Measurements from ENCODE around the gene HOXA1. TPM values are rescaled to one million over a fixed set of nuclear protein-coding genes. Genes with fewer than 3 reads are reported as not detected.

HOXA1 gene
- total and polyA plus RNA-seq, 8 donors = 0.31 to 1.1 (median 0.55) TPM; not detected in 5

DNA sequence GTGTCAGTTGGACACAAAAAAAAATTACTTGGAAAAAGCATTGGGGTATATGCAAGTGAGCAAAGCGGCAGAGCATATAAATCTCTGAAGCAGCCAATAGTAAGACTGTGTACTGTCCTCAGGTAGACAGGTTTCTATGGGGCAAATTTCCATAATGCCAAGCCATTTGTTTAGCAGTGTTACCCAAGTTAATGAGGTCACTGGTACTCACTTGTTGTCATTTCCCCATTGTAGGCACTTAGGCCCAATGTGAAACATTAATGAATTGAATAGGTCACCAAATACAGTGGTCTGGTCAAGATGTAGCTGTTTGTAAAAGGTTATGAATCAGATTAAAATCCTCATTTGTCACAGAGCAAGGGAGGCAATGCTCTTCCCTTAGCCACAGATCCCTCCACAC, 27.5 kb downstream of the HOXA1 start:
- intact Hi-C loops (cut with DNase I; ENCODE audit: low total_unique reads) = no loop called here
- H3K36me3 ChIP-seq = no peaks in the 10 kb centered on the region
- H3K4me3 ChIP-seq = no peak overlapping the region
- peaks cover 0 to 7% (median 0%) of the 10 kb centered on the region in 3 donors for H3K27me3 ChIP-seq
- 83 to 100% (median 97%) methylated on average over 1 of the region's 1 CpG for WGBS, 5 donors
- H3K9me3 ChIP-seq = no peaks in the 10 kb centered on the region
- no peak for TF ChIP-seq POLR2A (IDR thresholded peaks at IDR 0.05)
- TF ChIP-seq, protein P1, sequence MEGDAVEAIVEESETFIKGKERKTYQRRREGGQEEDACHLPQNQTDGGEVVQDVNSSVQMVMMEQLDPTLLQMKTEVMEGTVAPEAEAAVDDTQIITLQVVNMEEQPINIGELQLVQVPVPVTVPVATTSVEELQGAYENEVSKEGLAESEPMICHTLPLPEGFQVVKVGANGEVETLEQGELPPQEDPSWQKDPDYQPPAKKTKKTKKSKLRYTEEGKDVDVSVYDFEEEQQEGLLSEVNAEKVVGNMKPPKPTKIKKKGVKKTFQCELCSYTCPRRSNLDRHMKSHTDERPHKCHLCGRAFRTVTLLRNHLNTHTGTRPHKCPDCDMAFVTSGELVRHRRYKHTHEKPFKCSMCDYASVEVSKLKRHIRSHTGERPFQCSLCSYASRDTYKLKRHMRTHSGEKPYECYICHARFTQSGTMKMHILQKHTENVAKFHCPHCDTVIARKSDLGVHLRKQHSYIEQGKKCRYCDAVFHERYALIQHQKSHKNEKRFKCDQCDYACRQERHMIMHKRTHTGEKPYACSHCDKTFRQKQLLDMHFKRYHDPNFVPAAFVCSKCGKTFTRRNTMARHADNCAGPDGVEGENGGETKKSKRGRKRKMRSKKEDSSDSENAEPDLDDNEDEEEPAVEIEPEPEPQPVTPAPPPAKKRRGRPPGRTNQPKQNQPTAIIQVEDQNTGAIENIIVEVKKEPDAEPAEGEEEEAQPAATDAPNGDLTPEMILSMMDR (IDR thresholded peaks at IDR 0.05) = no peak
- TF ChIP-seq EP300 (IDR thresholded peaks at IDR 0.05) = no peak
- TF ChIP-seq POLR2AphosphoS5 (IDR thresholded peaks at IDR 0.05) = no peak
- no peak for DNase-seq
- no peak overlapping the region for H3K27ac ChIP-seq
- H3K4me1 ChIP-seq = peaks cover 0 to 7% (median 0%) of the 10 kb centered on the region in 4 donors

DNA sequence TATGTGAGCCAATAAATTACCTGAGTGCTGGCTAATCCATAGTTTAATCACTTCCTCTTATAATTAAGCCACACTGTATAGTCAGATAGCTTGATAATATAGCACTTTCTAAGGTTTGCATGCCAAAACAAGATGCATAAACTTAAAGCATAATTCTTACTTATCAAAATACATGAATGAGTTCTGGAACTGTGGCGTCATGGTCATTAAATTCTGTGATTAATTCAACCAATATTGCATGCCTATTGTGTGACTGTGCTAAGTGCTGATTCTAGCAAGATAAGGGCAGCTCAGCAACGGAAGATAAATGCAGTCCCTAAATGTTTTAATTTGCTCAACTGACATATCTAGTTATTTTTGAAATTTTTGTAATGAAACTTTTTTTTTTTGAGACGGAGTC, 29.7 kb downstream of the HOXA1 start:
- no peak for TF ChIP-seq POLR2AphosphoS5 (IDR thresholded peaks at IDR 0.05)
- TF ChIP-seq, protein P1 (IDR thresholded peaks at IDR 0.05) = no peak
- TF ChIP-seq POLR2A (IDR thresholded peaks at IDR 0.05) = no peak
- no peak for TF ChIP-seq EP300 (IDR thresholded peaks at IDR 0.05)
- Histone ChIP-seq H3K27ac (no peak overlapping the region), H3K4me1 (peaks cover 0 to 7% (median 0%) of the 10 kb centered on the region in 4 donors), H3K4me3 (no peak overlapping the region), H3K27me3 (peaks cover 0 to 7% (median 0%) of the 10 kb centered on the region in 3 donors), H3K9me3 (no peaks in the 10 kb centered on the region), H3K36me3 (no peaks in the 10 kb centered on the region)
- intact Hi-C loops (cut with DNase I; ENCODE audit: low total_unique reads) = no loop called here
- no peak for DNase-seq
- WGBS, 5 donors = 61 to 82% (median 64%) methylated on average over 3 of the region's 3 CpGs

DNA sequence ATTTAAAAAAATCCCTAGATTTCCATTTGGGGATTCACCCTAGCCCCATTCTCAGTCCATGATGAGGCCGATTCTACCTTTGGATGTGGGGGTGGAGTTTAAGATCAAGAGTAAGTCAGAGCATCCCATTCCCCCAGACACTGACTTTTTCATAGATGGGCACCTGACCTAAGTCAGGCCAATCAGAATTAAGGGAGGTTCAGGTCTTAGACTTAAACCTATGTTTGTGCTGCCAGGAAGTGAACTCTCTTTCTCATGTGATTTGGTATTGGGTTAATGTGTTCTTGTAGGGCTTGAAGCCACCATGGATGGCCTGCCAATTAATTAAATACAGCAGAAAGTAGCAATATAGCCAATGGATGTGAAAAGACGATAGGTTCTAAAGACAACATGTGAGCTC, 30.1 kb downstream of the HOXA1 start:
- H3K4me3 ChIP-seq = no peak overlapping the region
- H3K4me1 ChIP-seq = peaks cover 0 to 7% (median 0%) of the 10 kb centered on the region in 4 donors
- no peaks in the 10 kb centered on the region for H3K9me3 ChIP-seq
- peaks cover 0 to 7% (median 0%) of the 10 kb centered on the region in 3 donors for H3K27me3 ChIP-seq
- H3K27ac ChIP-seq = no peak overlapping the region
- intact Hi-C loops (cut with DNase I; ENCODE audit: low total_unique reads) = no loop called here
- DNase-seq = no peak
- WGBS, 5 donors = 88 to 99% (median 94%) methylated on average over 2 of the region's 2 CpGs
- H3K36me3 ChIP-seq = no peaks in the 10 kb centered on the region
- no peak for TF ChIP-seq EP300 (IDR thresholded peaks at IDR 0.05)

DNA sequence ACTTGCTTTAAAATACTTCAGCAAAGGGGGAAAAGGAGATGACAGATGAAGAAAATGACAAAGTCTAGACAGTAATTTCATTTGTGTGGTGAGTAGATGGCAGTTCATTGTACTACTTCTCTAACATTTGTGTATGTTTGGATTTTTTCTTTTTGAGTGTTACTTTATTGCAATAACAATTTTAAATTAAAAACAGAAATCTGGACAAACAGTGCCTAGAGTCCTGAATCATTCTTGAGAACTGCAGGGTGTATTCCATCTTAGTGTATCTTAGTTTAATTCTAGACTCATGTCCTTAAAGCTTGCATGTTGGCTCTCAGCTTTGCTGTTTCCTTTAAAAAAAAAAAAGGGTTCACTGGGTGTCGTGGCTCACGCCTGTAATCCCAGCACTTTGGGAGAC, 31.1 kb downstream of the HOXA1 start:
- intact Hi-C loops (cut with DNase I; ENCODE audit: low total_unique reads) = no loop called here
- no peak for DNase-seq
- H3K4me3 ChIP-seq = no peak overlapping the region
- no peaks in the 10 kb centered on the region for H3K9me3 ChIP-seq
- peaks cover 0 to 3% (median 0%) of the 10 kb centered on the region in 3 donors for H3K27me3 ChIP-seq
- 74 to 95% (median 87%) methylated on average over 2 of the region's 2 CpGs for WGBS, 5 donors
- peaks cover 0 to 7% (median 0%) of the 10 kb centered on the region in 4 donors for H3K4me1 ChIP-seq
- no peak overlapping the region for H3K27ac ChIP-seq
- TF ChIP-seq, protein P1 (IDR thresholded peaks at IDR 0.05) = no peak
- no peak for TF ChIP-seq EP300 (IDR thresholded peaks at IDR 0.05)
- TF ChIP-seq POLR2A (IDR thresholded peaks at IDR 0.05) = no peak
- TF ChIP-seq POLR2AphosphoS5 (IDR thresholded peaks at IDR 0.05) = no peak
- H3K36me3 ChIP-seq = no peaks in the 10 kb centered on the region

DNA sequence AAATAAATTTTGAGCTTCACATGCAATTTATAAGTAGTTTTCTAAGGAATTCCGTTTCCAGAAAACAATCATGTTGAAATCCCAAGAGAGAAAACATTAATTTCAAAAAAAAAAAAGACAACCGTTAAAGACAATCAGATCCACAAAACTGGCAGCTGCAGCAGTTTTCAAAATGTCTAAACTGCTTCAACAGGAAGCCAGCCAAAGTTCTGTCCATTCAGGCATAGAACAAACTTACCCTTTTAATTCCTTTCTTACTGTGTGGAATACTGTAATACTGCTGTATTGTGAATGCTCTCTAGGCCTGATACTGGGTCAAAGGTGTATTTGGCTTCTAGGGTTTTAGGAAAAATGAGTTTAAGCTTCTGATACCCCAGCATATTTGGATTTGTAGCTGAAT, 31.6 kb downstream of the HOXA1 start:
- intact Hi-C loops (cut with DNase I; ENCODE audit: low total_unique reads) = no loop called here

More for the DNA sequence above, 31.6 kb downstream of the HOXA1 start:
- H3K9me3 ChIP-seq = no peaks in the 10 kb centered on the region
- peaks cover 0 to 7% (median 0%) of the 10 kb centered on the region in 4 donors for H3K4me1 ChIP-seq
- 15 to 39% (median 29%) methylated on average over 2 of the region's 2 CpGs for WGBS, 5 donors
- H3K36me3 ChIP-seq = no peaks in the 10 kb centered on the region
- H3K27ac ChIP-seq = no peak overlapping the region
- TF ChIP-seq POLR2A (IDR thresholded peaks at IDR 0.05) = no peak
- TF ChIP-seq EP300 (IDR thresholded peaks at IDR 0.05) = no peak
- TF ChIP-seq POLR2AphosphoS5 (IDR thresholded peaks at IDR 0.05) = no peak
- TF ChIP-seq, protein P1 (IDR thresholded peaks at IDR 0.05) = no peak
- no peak overlapping the region for H3K4me3 ChIP-seq
- peak in 1 of 2 donors; percentile 68 for DNase-seq
- peaks cover 0 to 3% (median 0%) of the 10 kb centered on the region in 3 donors for H3K27me3 ChIP-seq

Measured in stomach (tissue), 9 donors.